ENCODE measurements around the gene HSPA1A.
A peak's percentile ranks its signal among the peaks of the same experiment; 100 is the strongest.

The HSPA1A gene

DNA sequence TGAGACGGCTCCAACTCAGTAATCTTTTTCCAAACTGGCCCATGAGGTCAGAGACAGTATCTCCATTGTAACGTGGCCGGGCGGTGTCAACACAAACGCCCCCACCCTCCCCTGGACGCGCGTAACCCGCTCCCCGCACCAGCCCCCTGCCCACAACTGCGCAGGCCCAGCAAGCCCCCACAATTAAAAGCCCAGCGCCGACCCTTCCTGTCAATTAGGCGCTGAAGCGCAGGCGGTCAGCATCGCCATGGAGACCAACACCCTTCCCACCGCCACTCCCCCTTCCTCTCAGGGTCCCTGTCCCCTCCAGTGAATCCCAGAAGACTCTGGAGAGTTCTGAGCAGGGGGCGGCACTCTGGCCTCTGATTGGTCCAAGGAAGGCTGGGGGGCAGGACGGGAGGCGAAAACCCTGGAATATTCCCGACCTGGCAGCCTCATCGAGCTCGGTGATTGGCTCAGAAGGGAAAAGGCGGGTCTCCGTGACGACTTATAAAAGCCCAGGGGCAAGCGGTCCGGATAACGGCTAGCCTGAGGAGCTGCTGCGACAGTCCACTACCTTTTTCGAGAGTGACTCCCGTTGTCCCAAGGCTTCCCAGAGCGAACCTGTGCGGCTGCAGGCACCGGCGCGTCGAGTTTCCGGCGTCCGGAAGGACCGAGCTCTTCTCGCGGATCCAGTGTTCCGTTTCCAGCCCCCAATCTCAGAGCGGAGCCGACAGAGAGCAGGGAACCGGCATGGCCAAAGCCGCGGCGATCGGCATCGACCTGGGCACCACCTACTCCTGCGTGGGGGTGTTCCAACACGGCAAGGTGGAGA is at the start of gene HSPA1A, which contains the start of gene HSPA1L:
HSPA1A (plus strand) TSS at position 519 of the 814 bp plus-strand sequence; CDS start at position 733, 214 bp downstream.
HSPA1L (minus strand) TSS at position 259 of the 814 bp plus-strand sequence. CDS start 3,311 bp downstream, outside the sequence.
- DNase-seq (ENCODE audit: low read depth in 2 of 3, low spot score in 2 of 3), result peak in 1 of 3 experiments; percentile 51

GRCh38 chr6:31765559-31765909 is 49.8 kb upstream of the HSPA1A start:
- no peak for DNase-seq (ENCODE audit: low read depth in 2 of 3, low spot score in 2 of 3)

- DNase-seq (ENCODE audit: low read depth in 2 of 3, low spot score in 2 of 3), result no peak
These were observed 49.2 kb upstream of the HSPA1A start for GRCh38 chr6:31765910-31766794.

GRCh38 chr6:31767096-31767645 is 48.2 kb upstream of the HSPA1A start:
- DNase-seq (ENCODE audit: low read depth in 2 of 3, low spot score in 2 of 3), result no peak

DNA sequence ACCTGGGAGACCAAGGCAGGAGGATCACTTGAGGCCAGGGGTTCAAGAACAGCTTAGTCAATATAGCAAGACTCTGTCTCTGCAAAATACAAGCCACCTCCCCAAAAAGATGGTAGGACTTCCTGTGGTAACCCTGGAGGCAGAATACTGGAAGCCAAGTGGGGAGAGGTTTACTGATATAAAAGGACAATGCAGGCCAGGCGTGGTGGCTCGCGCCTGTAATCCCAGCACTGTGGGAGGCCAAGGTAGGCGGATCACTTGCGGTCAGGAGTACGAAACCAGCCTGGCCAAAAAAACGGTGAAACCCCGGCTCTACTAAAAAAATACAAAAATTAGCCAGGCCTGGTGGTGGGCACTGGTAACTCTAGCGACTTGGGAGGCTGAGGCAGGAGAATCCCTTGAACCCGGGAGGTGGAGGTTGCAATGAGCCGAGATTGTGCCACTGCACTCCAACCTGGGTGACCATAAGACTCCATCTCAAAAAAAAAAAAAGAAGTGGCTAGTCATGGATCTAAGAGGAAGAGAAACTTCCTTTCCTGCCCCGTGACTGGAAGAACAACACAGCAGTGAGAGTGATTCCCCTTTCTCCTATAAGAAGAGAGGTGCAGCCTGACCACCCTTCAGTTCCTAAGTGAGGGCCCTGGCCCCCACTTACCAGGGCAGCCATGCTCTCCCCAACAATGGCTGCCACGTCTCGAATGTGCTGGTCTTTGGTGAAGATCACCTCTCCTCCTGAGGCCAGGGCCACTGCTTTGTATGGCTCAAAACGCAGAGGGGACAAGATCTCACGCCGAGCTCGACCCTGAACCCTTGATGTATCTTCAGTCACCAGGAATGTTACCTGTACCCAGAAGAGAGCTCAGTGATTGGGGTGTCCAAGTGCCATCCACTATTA is 46.7 kb upstream of the HSPA1A start:
- DNase-seq (ENCODE audit: low read depth in 2 of 3, low spot score in 2 of 3), result no peak

GRCh38 chr6:31769684-31770371 is 45.5 kb upstream of the HSPA1A start:
- peak; percentile 51 to 73 (median 57) for DNase-seq (ENCODE audit: low read depth in 2 of 3, low spot score in 2 of 3)

DNA sequence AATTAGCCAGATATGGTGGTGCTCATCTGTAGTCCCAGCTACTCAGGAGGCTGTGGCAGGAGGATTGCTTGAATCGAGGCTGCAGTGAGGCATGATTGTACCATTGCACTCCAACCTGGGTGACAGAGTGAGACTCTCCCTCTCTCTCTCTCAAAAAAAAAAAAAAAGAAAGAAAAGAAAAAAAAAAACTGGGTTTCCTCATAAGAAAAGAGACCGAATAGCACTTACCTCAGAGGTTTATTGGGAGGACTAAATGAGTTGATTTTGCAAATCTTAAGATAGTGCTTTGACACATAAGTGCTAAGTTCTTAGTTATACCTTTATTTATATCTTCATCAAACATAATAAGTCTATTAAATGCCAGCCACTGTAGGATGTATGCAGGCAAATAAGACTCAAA is 44.5 kb upstream of the HSPA1A start:
- no peak for DNase-seq (ENCODE audit: low read depth in 2 of 3, low spot score in 2 of 3)

DNA sequence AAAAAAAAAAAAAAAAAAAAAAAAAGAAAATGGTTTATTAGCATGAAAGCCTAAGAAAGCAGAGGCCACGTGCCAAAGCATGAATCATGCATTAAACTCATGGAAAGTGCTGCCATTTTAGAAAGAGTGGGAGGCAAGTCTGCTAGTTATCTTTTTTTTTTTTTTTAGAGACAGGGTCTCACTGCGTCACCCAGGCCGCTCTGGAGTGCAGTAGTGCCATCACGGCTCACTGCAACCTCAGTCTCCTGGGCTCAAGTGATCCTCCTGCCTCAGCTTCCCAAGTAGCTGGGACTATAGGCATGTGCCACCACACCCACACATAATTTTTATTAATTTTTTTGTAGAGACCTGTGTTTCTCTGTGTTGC is 43.4 kb upstream of the HSPA1A start:
- no peak for DNase-seq (ENCODE audit: low read depth in 2 of 3, low spot score in 2 of 3)

- DNase-seq (ENCODE audit: low read depth in 2 of 3, low spot score in 2 of 3), result no peak
These were observed 40.2 kb upstream of the HSPA1A start for GRCh38 chr6:31775184-31775583.

- no peak for DNase-seq (ENCODE audit: low read depth in 2 of 3, low spot score in 2 of 3)
These were observed 39.5 kb upstream of the HSPA1A start for GRCh38 chr6:31775633-31776484.

GRCh38 chr6:31776485-31776988 is 38.8 kb upstream of the HSPA1A start:
- no peak for DNase-seq (ENCODE audit: low read depth in 2 of 3, low spot score in 2 of 3)

DNA sequence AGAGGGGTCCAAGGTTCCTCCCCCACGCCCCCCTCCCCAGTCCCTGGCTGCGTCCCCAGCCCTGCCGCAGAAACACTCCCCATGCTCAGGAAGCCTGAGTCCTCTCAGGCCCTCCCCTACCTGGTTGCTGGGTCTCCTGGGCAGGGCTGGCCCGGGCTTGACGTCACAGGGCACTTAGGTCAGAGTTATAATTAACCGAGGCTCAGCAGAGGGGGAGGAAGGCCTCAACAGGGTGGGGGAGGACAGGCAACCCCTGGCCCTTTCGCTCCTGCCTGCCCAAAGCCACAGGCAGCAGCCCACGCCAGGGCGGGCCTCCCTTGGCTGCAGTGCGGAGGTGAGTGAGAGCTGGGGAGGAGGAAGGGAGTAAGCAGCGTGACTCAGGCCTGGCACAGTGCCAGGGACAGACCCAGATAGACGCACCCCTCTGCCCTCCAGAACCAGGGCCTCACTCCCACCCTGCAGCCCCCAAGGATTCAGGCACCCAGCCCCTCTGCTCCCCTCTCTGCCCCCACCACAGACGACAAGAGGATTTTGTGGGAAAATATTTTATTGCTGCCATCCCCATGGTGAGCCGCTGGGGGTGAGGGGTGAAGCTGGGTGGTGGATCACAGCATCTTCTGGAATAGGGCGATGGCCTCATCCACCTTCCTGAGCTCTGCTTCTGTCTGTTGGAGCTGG is 38.2 kb upstream of the HSPA1A start, which contains the start of gene VWA7:
VWA7 (minus strand) TSS at position 340 of the 678 bp plus-strand sequence. CDS start 549 bp downstream, outside the sequence.
- DNase-seq (ENCODE audit: low read depth in 2 of 3, low spot score in 2 of 3), result peak; percentile 64 to 77 (median 66)

- DNase-seq (ENCODE audit: low read depth in 2 of 3, low spot score in 2 of 3), result no peak
These were observed 37.7 kb upstream of the HSPA1A start for GRCh38 chr6:31777667-31778050.

- DNase-seq (ENCODE audit: low read depth in 2 of 3, low spot score in 2 of 3), result no peak
These were observed 37.1 kb upstream of the HSPA1A start for GRCh38 chr6:31778193-31778592.

DNA sequence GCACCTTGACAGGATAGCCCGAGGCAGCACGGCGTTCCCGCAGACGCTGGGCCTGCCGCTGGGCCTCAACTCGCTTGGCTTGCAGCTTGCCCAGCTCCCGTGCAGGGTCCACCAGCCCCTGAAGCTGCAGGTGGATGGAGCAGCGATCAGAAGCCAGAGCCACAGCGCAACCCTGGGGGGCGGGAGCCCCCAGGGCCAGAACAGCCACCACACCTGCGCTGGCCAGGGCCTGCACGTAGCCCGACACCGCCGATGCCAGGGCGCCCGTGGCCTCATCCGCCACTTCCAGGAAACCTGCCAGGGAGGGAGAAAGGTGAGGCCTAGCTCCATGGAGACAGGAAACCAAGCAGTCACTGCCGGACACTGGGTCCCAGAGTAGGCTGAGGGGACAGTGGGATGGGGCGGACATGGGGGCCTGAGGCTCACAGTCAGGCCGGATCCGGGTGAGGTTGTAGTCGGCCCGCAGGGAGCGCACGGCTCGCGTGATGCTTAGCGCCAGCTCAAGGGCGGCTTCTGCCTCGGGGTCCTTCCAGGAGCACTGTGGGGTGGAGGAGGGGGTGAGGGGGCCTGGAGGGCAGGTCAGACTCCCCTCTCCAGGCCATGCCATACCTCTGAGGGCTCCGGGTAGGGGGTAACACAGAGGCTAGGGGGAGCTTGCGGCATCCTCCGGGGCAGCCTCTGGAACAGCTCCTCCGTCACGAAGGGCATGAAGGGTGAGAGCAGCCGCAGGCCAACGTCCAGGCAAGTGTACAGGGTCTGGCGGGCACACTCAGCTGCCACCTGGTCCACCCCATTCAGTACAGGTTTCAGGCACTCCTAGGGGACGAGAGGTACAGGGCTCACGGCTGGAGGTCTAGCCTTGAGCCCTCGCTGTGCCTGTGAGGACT is 36.1 kb upstream of the HSPA1A start:
- DNase-seq (ENCODE audit: low read depth in 2 of 3, low spot score in 2 of 3), result no peak

GRCh38 chr6:31779908-31780307 is 35.4 kb upstream of the HSPA1A start:
- DNase-seq (ENCODE audit: low read depth in 2 of 3, low spot score in 2 of 3), result no peak

- no peak for DNase-seq (ENCODE audit: low read depth in 2 of 3, low spot score in 2 of 3)
These were observed 34.7 kb upstream of the HSPA1A start for GRCh38 chr6:31780507-31781243.

Measured in activated CD8-positive, alpha-beta memory T cell treated with anti-CD3 and anti-CD28 coated beads for 48 hours (primary cell).